GM12874 (cell line): ENCODE data around the gene GID8.

Experiments used
- CTCF ChIP-seq: IDR thresholded peaks from 2 replicates; pipeline ENCODE4 v1.5.1; 2011; ENCODE audit warnings: low read depth, mild to moderate bottlenecking, control low read depth, low read length, moderate library complexity; ENCODE audit not compliant: insufficient read depth

Gene GID8

GRCh38 chr20:62892348-62893304 lies 45.3 kb upstream of the GID8 start:
- no peak for TF ChIP-seq CTCF

GRCh38 chr20:62893700-62894099 lies 44.2 kb upstream of the GID8 start:
- no peak for TF ChIP-seq CTCF

- TF ChIP-seq CTCF = no peak
These were observed 43.7 kb upstream of the GID8 start for GRCh38 chr20:62894261-62894660.

GRCh38 chr20:62895539-62895938 lies 42.4 kb upstream of the GID8 start:
- TF ChIP-seq CTCF = no peak

GRCh38 chr20:62896526-62896925 lies 41.4 kb upstream of the GID8 start:
- TF ChIP-seq CTCF = no peak

GRCh38 chr20:62897666-62898065 lies 40.3 kb upstream of the GID8 start:
- no peak for TF ChIP-seq CTCF

- TF ChIP-seq CTCF = no peak
These were observed 39.6 kb upstream of the GID8 start for GRCh38 chr20:62898093-62898964.
